GM12878 (cell line): Measurements from ENCODE around the gene NKAP. TPM values are rescaled to one million over a fixed set of nuclear protein-coding genes. Genes with fewer than 3 reads are reported as not detected.
A peak's percentile ranks its signal among the peaks of the same experiment; 100 is the strongest.

Experiments
- CBX3 ChIP-seq: fragments of 200-600 bp; sonication (generic); IDR thresholded peaks from 2 replicates; pipeline ENCODE4 v1.6.1; 2016; ENCODE audit warnings: low read depth, borderline replicate concordance
- E2F4 ChIP-seq: IDR thresholded peaks from 2 replicates; pipeline ENCODE4 v1.6.1; 2012; ENCODE audit warnings: low read depth, low read length, improper control_type of control experiment
- EGR1 ChIP-seq, 2 experiments: IDR thresholded peaks; 1 replicate in 1 of 2; 2 replicates in 1 of 2; pipeline ENCODE4 v1.6.1; 2011 to 2012; ENCODE audit warnings: low read depth in 2 of 2, low read length in 2 of 2, borderline replicate concordance in 1 of 2, mild to moderate bottlenecking in 1 of 2, moderate library complexity in 1 of 2
- ELK1 ChIP-seq: IDR thresholded peaks from 2 replicates; pipeline ENCODE4 v1.6.1; 2012; ENCODE audit warnings: low read depth, low read length, improper control_type of control experiment
- HDAC6 ChIP-seq: fragments of 200-600 bp; sonication (generic); IDR thresholded peaks from one replicate; pipeline ENCODE4 v1.8.0; 2017; ENCODE audit warnings: antibody characterized with exemption; ENCODE audit not compliant: unreplicated experiment
- IKZF2 ChIP-seq, 2 experiments: fragments of 450-650 bp; IDR thresholded peaks; 2 replicates each; pipeline ENCODE4 v1.6.1; 2017; ENCODE audit warnings: mild to moderate bottlenecking in 2 of 2, moderate library complexity in 2 of 2
- JUND ChIP-seq: IDR thresholded peaks from 2 replicates; pipeline ENCODE4 v1.6.1; 2012; ENCODE audit warnings: low read depth, mild to moderate bottlenecking, low read length, improper control_type of control experiment, moderate library complexity
- LARP7 ChIP-seq: fragments of 450-650 bp; IDR thresholded peaks from 2 replicates; pipeline ENCODE4 v1.6.1; 2017; ENCODE audit warnings: mild to moderate bottlenecking
- MEF2B ChIP-seq: fragments of 450-650 bp; IDR thresholded peaks from 2 replicates; pipeline ENCODE4 v1.6.1; 2018; ENCODE audit warnings: mild to moderate bottlenecking, moderate library complexity; ENCODE audit not compliant: partially characterized antibody, poor library complexity, severe bottlenecking
- MXI1 ChIP-seq: fragments of 150-350 bp; IDR thresholded peaks from 2 replicates; pipeline ENCODE4 v1.6.1; 2011; ENCODE audit warnings: low read depth, mild to moderate bottlenecking, inconsistent platforms, low read length, improper control_type of control experiment
- NR2C2 ChIP-seq: IDR thresholded peaks from 2 replicates; pipeline ENCODE4 v1.6.1; 2011; ENCODE audit warnings: borderline replicate concordance, low read depth; ENCODE audit not compliant: control insufficient read depth, insufficient read length
- NR2F1 ChIP-seq: fragments of 450-650 bp; conservative IDR thresholded peaks from 2 replicates; pipeline ENCODE4 v1.6.1; 2017; ENCODE audit warnings: mild to moderate bottlenecking
- POLR2AphosphoS2 ChIP-seq: IDR thresholded peaks from 2 replicates; pipeline ENCODE4 v1.6.1; 2011; ENCODE audit warnings: low read depth, mild to moderate bottlenecking, low read length, improper control_type of control experiment, moderate library complexity
- PRDM15 ChIP-seq: fragments of 450-650 bp; formaldehyde crosslinking; IDR thresholded peaks from 2 replicates; pipeline ENCODE4 v1.4.0; 2020; ENCODE audit warnings: mild to moderate bottlenecking, moderate library complexity
- RUNX3 ChIP-seq: IDR thresholded peaks from 2 replicates; pipeline ENCODE4 v1.6.1; 2012; ENCODE audit warnings: low read length, inconsistent platforms
- SKIL ChIP-seq: fragments of 450-650 bp; IDR thresholded peaks from 2 replicates; pipeline ENCODE4 v1.6.1; 2017; ENCODE audit warnings: mild to moderate bottlenecking, low read depth, inconsistent platforms; ENCODE audit not compliant: poor library complexity, severe bottlenecking
- SUPT20H ChIP-seq: IDR thresholded peaks from 2 replicates; pipeline ENCODE4 v1.6.1; 2011; ENCODE audit warnings: low read depth, mild to moderate bottlenecking, low read length, moderate library complexity, borderline replicate concordance; ENCODE audit not compliant: control insufficient read depth
- USF2 ChIP-seq: IDR thresholded peaks from 2 replicates; pipeline ENCODE4 v1.6.1; 2011; ENCODE audit warnings: low read depth, low read length, improper control_type of control experiment, borderline replicate concordance
- ZNF24 ChIP-seq: fragments of 450-650 bp; IDR thresholded peaks from 2 replicates; pipeline ENCODE4 v1.6.1; 2017; ENCODE audit warnings: antibody characterized with exemption, mild to moderate bottlenecking
- ZNF384 ChIP-seq: IDR thresholded peaks from 2 replicates; pipeline ENCODE4 v1.6.1; 2012; ENCODE audit warnings: low read depth, mild to moderate bottlenecking, low read length, improper control_type of control experiment, borderline replicate concordance
- polyA plus RNA-seq, 11 experiments: library from polyadenylated mRNA; depleted of rRNA in 4 of 11; unstranded in 6 of 11; stranded (reverse) in 5 of 11; fragments of >200 nt; fragmentation: Nextera tagmentation in 4 of 11; fragmentation: Illumina TruSeq in 1 of 11; extraction: Ambion mirVana in 4 of 11; extraction: Trizol in 1 of 11; gene quantifications; 1 replicate in 1 of 11; 2 replicates in 10 of 11; pipeline versions ENCODE4 v1.2.1 to v1.2.3, GENCODE V29; 2011 to 2016; ENCODE audit warnings: inconsistent platforms in 2 of 11, missing spikeins in 2 of 11, low read depth in 1 of 11
- total RNA-seq, 4 experiments: library from RNA; depleted of rRNA in 3 of 4; stranded (reverse); fragments of >200 nt in 3 of 4; fragmentation: Illumina TruSeq in 1 of 4; extraction: Trizol in 1 of 4; gene quantifications; 2 replicates each; pipeline versions ENCODE4 v1.2.1 to v1.2.3, GENCODE V29; 2013 to 2021

The NKAP gene
- total and polyA plus RNA-seq, 10 of the 15 experiments (the other 5 are each of a cell fraction or from before 2014, with no cell fraction given) = 2.4 to 6.9 (median 5.3) TPM

GRCh38 chrX:119871599-119872395 lies 71.8 kb downstream of the NKAP start, which contains the start of the genes NDUFA1 and RNF113A (continued):
- TF ChIP-seq SUPT20H (no peak), ELK1 (peak; percentile 63; the same call in 1 of the 2 replicates), PRDM15 (no peak), EGR1 (IDR thresholded peaks at IDR 0.05; ENCODE audit: borderline replicate concordance in 1 of 2, low read depth in 2 of 2, low read length in 2 of 2) (0 out of 3 replicates have a peak, but pooled peaks of 1 of the 2 experiments have one; percentile 14), JUND (0 out of 2 replicates have a peak, but pooled peaks have one; percentile 26), MXI1 (peak; percentile 86), ZNF384 (no peak), USF2 (no peak), IKZF2 (IDR thresholded peaks at IDR 0.05) (no peak), SKIL (no peak), POLR2AphosphoS2 (peak; percentile 53; the same call in 1 of the 2 replicates), NR2F1 (peak; percentile 37; the same call in 1 of the 2 replicates), E2F4 (no peak), ZNF24 (no peak), HDAC6 (no peak), CBX3 (no peak), LARP7 (no peak), RUNX3 (no peak; the same call in 1 of the 2 replicates), MEF2B (no peak), NR2C2 (no peak)
